ENCODE measurements around the gene CALML3. TPM values are rescaled to one million over a fixed set of nuclear protein-coding genes. Genes with fewer than 3 reads are reported as not detected.
"Not testable (repeated sequence)": the region's sequence is repeated elsewhere in the genome, so short reads cannot be mapped to it uniquely, and the experiment has no call there.

The CALML3 gene
- not detected for total RNA-seq
- not detected for total RNA-seq (2013)
- total RNA-seq, result 0 to 0.25 (median 0) reads per million in 29 experiments

DNA sequence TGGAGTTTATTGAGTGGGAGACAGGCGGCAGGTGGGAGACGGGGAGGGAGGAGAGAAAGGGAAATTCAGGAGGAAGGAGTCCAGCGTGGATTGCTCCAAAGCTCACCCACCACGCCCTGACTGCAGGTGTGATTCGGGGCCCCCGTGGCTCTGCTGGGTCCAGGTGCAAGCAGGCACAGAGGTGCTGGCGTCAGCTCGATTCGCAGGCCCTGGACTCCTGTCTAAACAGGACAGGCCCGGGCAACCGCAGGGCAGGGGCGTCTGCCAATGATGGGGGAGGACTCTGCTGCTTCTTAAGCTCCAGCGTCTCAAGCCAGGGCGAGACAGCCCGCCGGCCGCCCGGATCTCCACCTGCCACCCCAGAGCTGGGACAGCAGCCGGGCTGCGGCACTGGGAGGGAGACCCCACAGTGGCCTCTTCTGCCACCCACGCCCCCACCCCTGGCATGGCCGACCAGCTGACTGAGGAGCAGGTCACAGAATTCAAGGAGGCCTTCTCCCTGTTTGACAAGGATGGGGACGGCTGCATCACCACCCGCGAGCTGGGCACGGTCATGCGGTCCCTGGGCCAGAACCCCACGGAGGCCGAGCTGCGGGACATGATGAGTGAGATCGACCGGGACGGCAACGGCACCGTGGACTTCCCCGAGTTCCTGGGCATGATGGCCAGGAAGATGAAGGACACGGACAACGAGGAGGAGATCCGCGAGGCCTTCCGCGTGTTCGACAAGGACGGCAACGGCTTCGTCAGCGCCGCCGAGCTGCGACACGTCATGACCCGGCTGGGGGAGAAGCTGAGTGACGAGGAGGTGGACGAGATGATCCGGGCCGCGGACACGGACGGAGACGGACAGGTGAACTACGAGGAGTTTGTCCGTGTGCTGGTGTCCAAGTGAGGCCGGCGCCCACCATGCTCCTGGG lies at the start of gene CALML3:
Gene CALML3, plus strand, starts transcription at position 321 of the 920 bp plus-strand sequence. Its CDS starts 125 bp downstream, at position 446.
- H3K36me3 Mint-ChIP-seq, result no peaks in the 10 kb centered on the region
- H3K27ac ChIP-seq (ENCODE audit: low read length), result no peak within 1 kb of the TSS
- DNase-seq, result no peak
- peaks cover 0 to 3% of the 10 kb centered on the region in 2 donors for H3K27me3 Mint-ChIP-seq
- no peaks in the 10 kb centered on the region for H3K4me1 ChIP-seq (ENCODE audit: control insufficient read depth in 1 of 2, extremely low read depth in 1 of 2, insufficient read depth in 2 of 2, low read length in 2 of 2)
- no peaks in the 10 kb centered on the region for H3K9me3 ChIP-seq
- WGBS (ENCODE audit: insufficient coverage), result 93% methylated on average over 64 of the region's 64 CpGs
- no peak within 1 kb of the TSS for H3K4me3 ChIP-seq (ENCODE audit: control insufficient read depth in 1 of 2, extremely low read depth in 1 of 2, low read length in 1 of 2)
- POLR2A ChIA-PET, result no interaction called here
- ATAC-seq (replicated peaks in 1 of 4), result no peak
- peaks cover 0 to 10% of the 10 kb centered on the region in 2 experiments for H3K27me3 ChIP-seq (replicated peaks in 1 of 2; ENCODE audit: control insufficient read depth in 2 of 2, extremely low read depth in 1 of 2, insufficient read depth in 2 of 2, low read length in 1 of 2)
- H3K4me3 Mint-ChIP-seq, result no peak within 1 kb of the TSS
- no peak within 1 kb of the TSS for H3K27ac Mint-ChIP-seq
- no peaks in the 10 kb centered on the region for H3K4me1 Mint-ChIP-seq
- CTCF ChIA-PET, result no interaction called here
- H3K9me3 Mint-ChIP-seq, result no peaks in the 10 kb centered on the region
- H3K36me3 ChIP-seq (ENCODE audit: control insufficient read depth in 2 of 2, extremely low read depth in 1 of 2, insufficient read depth in 1 of 2, low read length in 1 of 2), result no peaks in the 10 kb centered on the region

DNA sequence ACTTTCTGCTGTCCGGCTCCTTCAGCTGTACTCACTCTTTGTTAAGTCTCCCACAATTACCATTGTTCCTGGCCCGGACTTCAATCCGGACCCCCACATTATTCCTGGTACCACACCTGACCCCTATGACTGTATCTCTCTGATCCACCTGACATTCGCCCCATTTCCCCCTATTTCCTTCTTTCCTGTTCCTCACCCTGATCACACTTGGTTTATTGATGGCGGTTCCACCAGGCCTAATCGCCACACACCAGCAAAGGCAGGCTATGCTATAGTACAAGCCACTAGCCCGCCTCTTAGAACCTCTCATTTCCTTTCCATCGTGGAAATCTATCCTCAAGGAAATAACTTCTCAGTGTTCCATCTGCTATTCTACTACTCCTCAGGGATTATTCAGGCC lies 49.7 kb upstream of the CALML3 start:
- 100% methylated on average over 3 of the region's 8 CpGs for WGBS (ENCODE audit: insufficient coverage)
- H3K4me1 ChIP-seq (ENCODE audit: control insufficient read depth in 1 of 2, extremely low read depth in 1 of 2, insufficient read depth in 2 of 2, low read length in 2 of 2); H3K27ac Mint-ChIP-seq; H3K27ac ChIP-seq (ENCODE audit: low read length); ATAC-seq (replicated peaks in 1 of 4); CTCF ChIA-PET; POLR2A ChIA-PET; H3K9me3 Mint-ChIP-seq; H3K4me3 Mint-ChIP-seq; H3K36me3 ChIP-seq (ENCODE audit: control insufficient read depth in 2 of 2, extremely low read depth in 1 of 2, insufficient read depth in 1 of 2, low read length in 1 of 2); H3K36me3 Mint-ChIP-seq; H3K27me3 Mint-ChIP-seq; H3K9me3 ChIP-seq; DNase-seq; H3K27me3 ChIP-seq (replicated peaks in 1 of 2; ENCODE audit: control insufficient read depth in 2 of 2, extremely low read depth in 1 of 2, insufficient read depth in 2 of 2, low read length in 1 of 2); H3K4me3 ChIP-seq (ENCODE audit: control insufficient read depth in 1 of 2, extremely low read depth in 1 of 2, low read length in 1 of 2); H3K4me1 Mint-ChIP-seq: not testable (repeated sequence)

DNA sequence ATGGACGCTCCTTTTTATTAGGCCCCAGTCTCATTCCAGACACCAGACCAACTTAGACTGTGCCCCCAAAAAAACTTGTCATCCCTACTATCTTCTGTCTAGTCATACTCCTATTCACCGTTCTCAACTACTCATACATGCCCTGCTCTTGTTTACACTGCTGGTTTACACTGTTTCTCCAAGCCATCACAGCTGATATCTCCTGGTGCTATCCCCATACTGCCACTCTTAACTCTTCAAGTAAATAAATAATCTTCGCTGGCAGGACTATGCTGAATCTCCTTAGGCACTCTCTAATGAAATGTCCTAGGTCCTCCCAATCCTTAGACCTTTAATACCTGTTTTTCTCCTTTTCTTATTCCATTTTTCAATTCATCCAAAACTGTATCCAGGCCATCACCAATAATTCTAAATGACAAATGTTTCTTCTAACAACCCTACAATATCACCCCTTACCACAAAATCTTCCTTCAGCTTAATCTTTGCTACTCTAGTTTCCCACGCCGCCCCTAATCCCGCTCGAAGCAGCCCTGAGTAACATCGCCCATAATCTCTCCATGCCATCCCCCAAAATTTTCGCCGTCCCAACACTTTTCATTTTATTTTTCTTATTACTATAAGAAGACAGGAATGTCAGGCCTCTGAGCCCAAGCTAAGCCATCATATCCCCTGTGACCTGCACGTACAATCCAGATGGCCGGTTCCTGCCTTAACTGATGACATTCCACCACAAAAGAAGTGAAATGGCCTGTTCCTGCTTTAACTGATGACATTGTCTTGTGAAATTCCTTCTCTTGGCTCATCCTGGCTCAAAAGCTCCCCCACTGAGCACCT lies 48.6 kb upstream of the CALML3 start:
- H3K27ac ChIP-seq (ENCODE audit: low read length); H3K27ac Mint-ChIP-seq; H3K36me3 Mint-ChIP-seq; ATAC-seq (replicated peaks in 1 of 4); H3K4me1 ChIP-seq (ENCODE audit: control insufficient read depth in 1 of 2, extremely low read depth in 1 of 2, insufficient read depth in 2 of 2, low read length in 2 of 2); H3K36me3 ChIP-seq (ENCODE audit: control insufficient read depth in 2 of 2, extremely low read depth in 1 of 2, insufficient read depth in 1 of 2, low read length in 1 of 2); H3K4me3 Mint-ChIP-seq; H3K27me3 Mint-ChIP-seq; POLR2A ChIA-PET; H3K9me3 Mint-ChIP-seq; H3K4me3 ChIP-seq (ENCODE audit: control insufficient read depth in 1 of 2, extremely low read depth in 1 of 2, low read length in 1 of 2); DNase-seq; H3K4me1 Mint-ChIP-seq; H3K9me3 ChIP-seq: not testable (repeated sequence)
- WGBS (ENCODE audit: insufficient coverage), result 92% methylated on average over 7 of the region's 12 CpGs
- H3K27me3 ChIP-seq (replicated peaks in 1 of 2; ENCODE audit: control insufficient read depth in 2 of 2, extremely low read depth in 1 of 2, insufficient read depth in 2 of 2, low read length in 1 of 2), result peaks cover 0 to 13% of the 10 kb centered on the region in 2 experiments
- CTCF ChIA-PET, result interaction anchor here in 1 of 2 donors (0.7 kb wide), 1 partner anchor 656 kb away, joined by 3 read pairs; no protein-coding TSS in a partner anchor

DNA sequence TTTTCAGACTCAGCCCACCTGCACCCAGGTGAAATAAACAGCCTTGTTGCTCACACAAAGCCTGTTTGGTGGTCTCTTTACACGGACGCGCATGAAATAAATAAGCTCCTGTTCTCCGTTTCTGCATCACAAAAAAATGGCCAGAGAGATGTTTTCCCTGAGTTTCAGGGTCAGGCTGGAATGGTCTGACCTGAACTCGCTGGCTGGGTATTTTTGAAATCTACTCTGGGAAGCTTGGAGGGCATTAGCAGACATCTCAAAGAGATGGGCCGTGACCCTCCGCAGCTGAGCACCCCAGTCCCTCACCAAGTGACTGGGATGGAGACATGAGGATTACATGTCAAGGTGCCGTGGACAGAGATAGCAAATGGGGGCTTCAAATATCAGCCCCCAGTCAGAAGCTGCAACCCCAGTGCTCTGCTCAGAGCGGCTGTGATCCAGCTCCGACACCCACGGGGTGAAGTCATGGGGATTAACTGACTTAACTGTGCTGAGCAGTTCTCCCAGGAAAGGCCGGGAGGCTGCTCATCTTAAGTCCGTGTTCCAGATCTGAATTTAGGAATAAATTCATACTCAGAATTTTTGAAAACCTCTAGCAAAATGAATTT lies 47.7 kb upstream of the CALML3 start:
- Mint-ChIP-seq H3K4me3 (no peak overlapping the region), H3K9me3 (no peaks in the 10 kb centered on the region), H3K4me1 (no peaks in the 10 kb centered on the region), H3K27me3 (peaks cover 0 to 4% of the 10 kb centered on the region in 2 donors), H3K27ac (no peak overlapping the region), H3K36me3 (no peaks in the 10 kb centered on the region)
- H3K4me1 ChIP-seq (ENCODE audit: control insufficient read depth in 1 of 2, extremely low read depth in 1 of 2, insufficient read depth in 2 of 2, low read length in 2 of 2), result no peaks in the 10 kb centered on the region
- ChIA-PET CTCF (no interaction called here), POLR2A (interaction anchor here in 1 of 2 donors (0.6 to 1.0 kb wide), 2 partner anchors 13 to 27 kb away, joined by 3 to 4 read pairs; no protein-coding TSS in a partner anchor)
- H3K27ac ChIP-seq (ENCODE audit: low read length), result no peak overlapping the region
- H3K36me3 ChIP-seq (ENCODE audit: control insufficient read depth in 2 of 2, extremely low read depth in 1 of 2, insufficient read depth in 1 of 2, low read length in 1 of 2), result no peaks in the 10 kb centered on the region
- no peak overlapping the region for H3K4me3 ChIP-seq (ENCODE audit: control insufficient read depth in 1 of 2, extremely low read depth in 1 of 2, low read length in 1 of 2)
- peaks cover 0 to 16% of the 10 kb centered on the region in 2 experiments for H3K27me3 ChIP-seq (replicated peaks in 1 of 2; ENCODE audit: control insufficient read depth in 2 of 2, extremely low read depth in 1 of 2, insufficient read depth in 2 of 2, low read length in 1 of 2)
- DNase-seq (no peak), ATAC-seq (replicated peaks in 1 of 4) (no peak)
- H3K9me3 ChIP-seq, result no peaks in the 10 kb centered on the region
- WGBS (ENCODE audit: insufficient coverage), result 77% methylated on average over 8 of the region's 13 CpGs

DNA sequence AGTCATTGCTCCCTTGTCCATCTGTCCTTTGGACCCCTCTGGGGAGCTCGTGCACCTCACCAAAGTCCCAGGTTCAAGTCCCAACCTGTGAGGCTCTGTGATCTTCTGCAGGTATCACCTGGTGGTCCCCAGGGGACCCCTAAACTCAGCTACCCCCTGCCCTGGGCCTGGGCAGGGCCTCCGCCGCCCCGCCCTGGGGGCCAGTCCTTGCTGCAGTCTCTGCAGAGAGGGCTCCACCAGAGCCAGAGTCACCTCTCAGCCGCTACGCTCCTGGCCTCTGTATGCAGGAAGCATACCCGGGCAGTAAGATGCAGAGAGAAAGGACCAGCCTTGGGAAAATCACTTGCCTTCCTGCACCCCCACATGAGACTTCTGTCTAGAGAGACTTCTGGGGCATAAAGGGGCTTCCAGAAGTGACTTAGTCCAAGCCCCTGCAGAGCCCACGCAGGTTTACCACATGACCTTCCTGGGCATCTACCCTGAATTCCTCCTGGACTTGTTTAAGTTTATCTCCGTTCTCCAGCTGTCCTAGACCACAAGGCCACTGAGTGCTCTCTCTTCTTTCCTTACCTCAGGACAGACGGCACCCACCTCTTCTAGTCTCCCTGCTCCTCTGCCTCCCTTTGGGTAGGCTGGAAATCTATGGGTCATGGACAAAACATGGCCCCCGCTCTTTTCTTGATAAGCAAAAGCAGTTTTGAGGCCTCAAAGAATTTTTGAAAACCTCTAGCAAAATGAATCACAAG lies 46.6 kb upstream of the CALML3 start:
- ChIA-PET CTCF (no interaction called here), POLR2A (interaction anchor here in 1 of 2 donors (1.0 kb wide), 1 partner anchor 12 kb away, joined by 3 read pairs; no protein-coding TSS in a partner anchor)
- Mint-ChIP-seq H3K27ac (no peak overlapping the region), H3K36me3 (no peaks in the 10 kb centered on the region), H3K4me3 (no peak overlapping the region), H3K27me3 (peaks cover 4% of the 10 kb centered on the region in 2 donors), H3K9me3 (no peaks in the 10 kb centered on the region), H3K4me1 (no peaks in the 10 kb centered on the region)
- no peaks in the 10 kb centered on the region for H3K9me3 ChIP-seq
- no peak for ATAC-seq (replicated peaks in 1 of 4)
- H3K27me3 ChIP-seq (replicated peaks in 1 of 2; ENCODE audit: control insufficient read depth in 2 of 2, extremely low read depth in 1 of 2, insufficient read depth in 2 of 2, low read length in 1 of 2), result peaks cover 0 to 16% of the 10 kb centered on the region in 2 experiments
- 85% methylated on average over 9 of the region's 11 CpGs for WGBS (ENCODE audit: insufficient coverage)
- no peak overlapping the region for H3K4me3 ChIP-seq (ENCODE audit: control insufficient read depth in 1 of 2, extremely low read depth in 1 of 2, low read length in 1 of 2)
- no peaks in the 10 kb centered on the region for H3K36me3 ChIP-seq (ENCODE audit: control insufficient read depth in 2 of 2, extremely low read depth in 1 of 2, insufficient read depth in 1 of 2, low read length in 1 of 2)
- no peak for DNase-seq
- H3K4me1 ChIP-seq (ENCODE audit: control insufficient read depth in 1 of 2, extremely low read depth in 1 of 2, insufficient read depth in 2 of 2, low read length in 2 of 2), result no peaks in the 10 kb centered on the region
- no peak overlapping the region for H3K27ac ChIP-seq (ENCODE audit: low read length)

Data from T-cell (primary cell).